GM23248 (cell line): Measurements from ENCODE around the gene NBDY.

ENCODE experiments used
- EZH2 ChIP-seq: fragments of 200-600 bp; sonication (generic); IDR thresholded peaks from 2 replicates; pipeline ENCODE4 v1.6.1; 2018; ENCODE audit warnings: antibody characterized with exemption, mild to moderate bottlenecking; ENCODE audit not compliant: insufficient read depth, poor library complexity, severe bottlenecking
- EZH2phosphoT487 ChIP-seq: fragments of 200-600 bp; sonication (generic); IDR thresholded peaks from 2 replicates; pipeline ENCODE4 v1.6.1; 2018; ENCODE audit warnings: antibody characterized with exemption, moderate library complexity, mild to moderate bottlenecking, low read depth; ENCODE audit not compliant: insufficient read depth

DNA sequence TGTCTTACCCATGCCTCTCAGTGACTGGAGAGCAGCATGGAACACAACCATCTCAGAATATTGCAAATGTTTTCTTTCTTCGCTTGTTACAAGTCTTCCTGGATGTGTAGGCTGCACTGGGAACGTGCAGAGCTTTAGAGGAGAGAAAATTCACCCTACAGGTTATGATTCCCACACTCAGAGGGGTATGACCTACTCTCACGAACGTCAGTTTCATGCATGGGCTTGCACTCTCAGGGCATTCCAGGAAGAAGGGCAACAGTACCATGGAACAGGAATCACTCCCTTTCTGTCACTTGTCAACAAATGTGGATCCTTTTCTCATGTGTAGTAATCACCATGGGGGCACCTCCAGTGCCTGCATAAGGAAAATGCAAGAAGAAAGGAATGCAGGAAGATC lies 75.8 kb downstream of the NBDY start:
- TF ChIP-seq EZH2 (no peak), EZH2phosphoT487 (no peak)
